HepG2 (cell line): ENCODE measurements around the gene HSF2BP. TPM values are rescaled to one million over a fixed set of nuclear protein-coding genes. Genes with fewer than 3 reads are reported as not detected.

ENCODE experiments used
- FOXC1 ChIP-seq: sonication (generic); formaldehyde crosslinking; IDR thresholded peaks from 2 replicates; pipeline ENCODE4 v1.8.0; 2022; ENCODE audit warnings: mild to moderate bottlenecking, missing genetic modification reagents, borderline replicate concordance
- FOXO4 ChIP-seq: sonication (generic); formaldehyde crosslinking; conservative IDR thresholded peaks from 2 replicates; pipeline ENCODE4 v1.8.1; 2023; ENCODE audit warnings: missing genetic modification reagents
- HDAC6 ChIP-seq: fragments of 200-600 bp; sonication (generic); IDR thresholded peaks from 2 replicates; pipeline ENCODE4 v1.7.0; 2017; ENCODE audit warnings: mild to moderate bottlenecking, antibody characterized with exemption, low read length, low read depth
- HNRNPK ChIP-seq: fragments of 200-400 bp; formaldehyde crosslinking; IDR thresholded peaks from 2 replicates; pipeline ENCODE4 v1.6.1; 2018; ENCODE audit warnings: low read length, low read depth, moderate library complexity, mild to moderate bottlenecking; ENCODE audit not compliant: poor library complexity, severe bottlenecking
- KDM6A ChIP-seq: IDR thresholded peaks from 2 replicates; pipeline ENCODE4 v1.6.1; 2016; ENCODE audit warnings: low read depth
- KMT2A ChIP-seq: sonication (generic); formaldehyde crosslinking; IDR thresholded peaks from 2 replicates; pipeline ENCODE4 v1.4.0; 2020; ENCODE audit warnings: missing genetic modification reagents
- MED8 ChIP-seq: sonication (generic); formaldehyde crosslinking; IDR thresholded peaks from 2 replicates; pipeline ENCODE4 v1.8.1; 2023; ENCODE audit warnings: mild to moderate bottlenecking, missing genetic modification reagents; ENCODE audit not compliant: insufficient replicate concordance
- MTF2 ChIP-seq: sonication (generic); formaldehyde crosslinking; IDR thresholded peaks from 2 replicates; pipeline ENCODE4 v1.5.0; 2020; ENCODE audit warnings: missing genetic modification reagents, borderline replicate concordance
- MZF1 ChIP-seq: sonication (generic); formaldehyde crosslinking; IDR thresholded peaks from 2 replicates; pipeline ENCODE4 v1.8.1; 2023; ENCODE audit warnings: mild to moderate bottlenecking, missing genetic modification reagents, borderline replicate concordance
- NFIB ChIP-seq: sonication (generic); formaldehyde crosslinking; IDR thresholded peaks from 2 replicates; pipeline ENCODE4 v1.9.0; 2021; ENCODE audit warnings: missing genetic modification reagents, mild to moderate bottlenecking, borderline replicate concordance
- RXRA ChIP-seq: sonication (generic); formaldehyde crosslinking; IDR thresholded peaks from 2 replicates; pipeline ENCODE4 v1.5.1; 2020; ENCODE audit warnings: missing genetic modification reagents
- TFDP1 ChIP-seq: IDR thresholded peaks from 2 replicates; pipeline ENCODE4 v1.6.1; 2016; ENCODE audit warnings: missing compliant biosample characterization, missing genetic modification reagents, borderline replicate concordance
- ZBTB38 ChIP-seq: sonication (generic); formaldehyde crosslinking; IDR thresholded peaks from 2 replicates; pipeline ENCODE4 v1.5.1; 2020; ENCODE audit warnings: mild to moderate bottlenecking, missing genetic modification reagents
- ZNF260 ChIP-seq: sonication (generic); formaldehyde crosslinking; IDR thresholded peaks from 2 replicates; pipeline ENCODE4 v1.4.0; 2020; ENCODE audit warnings: missing genetic modification reagents, low read depth, mild to moderate bottlenecking, borderline replicate concordance
- ZNF282 ChIP-seq: fragments of 450-650 bp; IDR thresholded peaks from 2 replicates; pipeline ENCODE4 v1.6.1; 2018; ENCODE audit not compliant: partially characterized antibody
- ZNF354B ChIP-seq: sonication (generic); formaldehyde crosslinking; IDR thresholded peaks from 2 replicates; pipeline ENCODE4 v1.8.0; 2022; ENCODE audit warnings: mild to moderate bottlenecking, missing genetic modification reagents
- ZNF362 ChIP-seq: sonication (generic); formaldehyde crosslinking; IDR thresholded peaks from 2 replicates; pipeline ENCODE4 v1.4.0; 2020; ENCODE audit warnings: missing genetic modification reagents, mild to moderate bottlenecking, borderline replicate concordance
- ZNF460 ChIP-seq: sonication (generic); formaldehyde crosslinking; IDR thresholded peaks from 2 replicates; pipeline ENCODE4 v1.5.1; 2020; ENCODE audit warnings: missing genetic modification reagents, mild to moderate bottlenecking, borderline replicate concordance
- ZNF556 ChIP-seq: sonication (generic); formaldehyde crosslinking; IDR thresholded peaks from 2 replicates; pipeline ENCODE4 v1.4.0; 2020; ENCODE audit warnings: mild to moderate bottlenecking, missing genetic modification reagents, borderline replicate concordance
- ZNF784 ChIP-seq: sonication (generic); formaldehyde crosslinking; IDR thresholded peaks from 2 replicates; pipeline ENCODE4 v1.5.1; 2020; ENCODE audit warnings: missing genetic modification reagents, mild to moderate bottlenecking, borderline replicate concordance
- ZNF83 ChIP-seq: sonication (generic); formaldehyde crosslinking; IDR thresholded peaks from 2 replicates; pipeline ENCODE4 v1.4.0; 2020; ENCODE audit warnings: missing genetic modification reagents, mild to moderate bottlenecking, borderline replicate concordance
- ZXDC ChIP-seq: sonication (generic); formaldehyde crosslinking; IDR thresholded peaks from 2 replicates; pipeline ENCODE4 v1.5.0; 2020; ENCODE audit warnings: mild to moderate bottlenecking, missing genetic modification reagents
- polyA plus RNA-seq, 8 experiments: library from polyadenylated mRNA; depleted of rRNA in 3 of 8; stranded (reverse) in 7 of 8; unstranded in 1 of 8; fragments of >200 nt; fragmentation: Illumina TruSeq in 4 of 8; extraction: Trizol in 4 of 8; gene quantifications; 2 replicates each; pipeline versions ENCODE4 v1.2.1 to v1.2.3, GENCODE V29; 2011 to 2016; ENCODE audit warnings: low read depth in 4 of 8, missing spikeins in 1 of 8, mixed read lengths in 1 of 8; ENCODE audit not compliant: insufficient read depth in 1 of 8
- total RNA-seq, 5 experiments: library from RNA; depleted of rRNA; stranded (reverse); fragments of >200 nt; fragmentation: Illumina TruSeq; extraction: Trizol; gene quantifications; 2 replicates each; pipeline ENCODE4 v1.2.3, GENCODE V29; 2016; ENCODE audit warnings: low read depth in 1 of 5

The HSF2BP gene
- total and polyA plus RNA-seq, 2 of the 13 experiments (the other 11 are each of a cell fraction or from before 2014, with no cell fraction given), result 0.67 to 2.2 TPM

- no peak for TF ChIP-seq ZNF282
- no peak for TF ChIP-seq HNRNPK
- TF ChIP-seq RXRA (CRISPR knock-in tag), result no peak
- TF ChIP-seq ZNF354B, result no peak
- TF ChIP-seq ZNF362, result no peak
- TF ChIP-seq KMT2A (CRISPR knock-in tag), result peak; percentile 20; the same call in 1 of the 2 replicates
- TF ChIP-seq ZNF460 (CRISPR knock-in tag), result no peak
- TF ChIP-seq MTF2 (CRISPR knock-in tag), result no peak
- TF ChIP-seq FOXO4 (CRISPR knock-in tag), result no peak
- TF ChIP-seq ZXDC (CRISPR knock-in tag), result no peak
- TF ChIP-seq ZNF784, result no peak
- no peak for TF ChIP-seq TFDP1 (CRISPR knock-in tag)
- peak; percentile 64; the same call in 1 of the 2 replicates for TF ChIP-seq KDM6A (CRISPR knock-in tag)
- no peak for TF ChIP-seq ZNF83 (CRISPR knock-in tag)
- no peak for TF ChIP-seq HDAC6
- TF ChIP-seq NFIB (CRISPR knock-in tag), result no peak
- TF ChIP-seq ZNF556 (CRISPR knock-in tag), result no peak
- no peak for TF ChIP-seq MZF1 (CRISPR knock-in tag)
- no peak for TF ChIP-seq ZBTB38
- TF ChIP-seq ZNF260 (CRISPR knock-in tag), result no peak
- no peak for TF ChIP-seq MED8 (CRISPR knock-in tag)
- TF ChIP-seq FOXC1, result no peak
These were observed 49.6 kb downstream of the HSF2BP start (continued) for GRCh38 chr21:43609501-43610340.
